Smooth muscle cell of the brain vasculature (primary cell): ENCODE results near the gene GAS7.

ENCODE experiments used
- DNase-seq: peaks from one replicate; pipeline ENCODE4 v3.0.0-alpha.2; 2012; ENCODE audit warnings: low read depth, low spot score

GAS7 gene

DNA sequence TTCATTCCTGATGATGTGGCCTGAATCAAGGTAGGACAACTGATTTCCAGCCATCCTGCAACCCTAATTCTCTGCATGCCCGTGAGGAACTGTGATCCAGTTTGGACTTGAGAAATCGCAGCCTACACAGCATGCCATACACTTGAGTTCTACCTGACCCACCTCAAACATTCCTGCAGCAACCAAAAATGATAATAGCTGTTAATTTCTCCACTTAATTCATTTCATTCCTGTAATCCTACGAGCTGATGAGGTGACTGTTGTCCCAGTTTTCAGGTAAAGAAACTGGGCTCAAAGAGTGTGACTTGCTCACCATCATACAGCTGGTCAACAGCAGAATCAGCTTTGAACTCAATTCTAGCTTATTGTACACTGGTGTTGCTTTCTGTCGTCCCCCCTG is 2.2 kb upstream of the GAS7 start:
- DNase-seq: no peak

DNA sequence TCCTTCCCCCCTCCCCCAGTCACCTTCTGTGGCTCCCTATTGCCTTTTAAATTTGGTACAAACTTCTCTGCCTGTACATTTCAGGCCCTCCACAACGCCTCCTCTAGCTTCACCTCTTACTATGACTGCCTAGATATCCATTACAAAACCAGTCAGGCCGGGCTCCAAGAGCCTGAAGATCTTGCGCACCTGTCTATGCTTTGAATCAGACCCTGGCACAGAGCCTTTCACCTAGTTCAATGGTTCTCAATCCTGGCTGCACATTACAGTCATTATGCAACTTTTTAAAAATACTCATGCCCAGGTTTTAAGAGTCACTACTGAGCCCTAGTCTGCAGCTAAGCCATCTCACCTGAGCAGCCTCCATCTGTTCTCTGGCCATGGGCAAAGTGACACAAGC is 1.6 kb upstream of the GAS7 start:
- DNase-seq: no peak

DNA sequence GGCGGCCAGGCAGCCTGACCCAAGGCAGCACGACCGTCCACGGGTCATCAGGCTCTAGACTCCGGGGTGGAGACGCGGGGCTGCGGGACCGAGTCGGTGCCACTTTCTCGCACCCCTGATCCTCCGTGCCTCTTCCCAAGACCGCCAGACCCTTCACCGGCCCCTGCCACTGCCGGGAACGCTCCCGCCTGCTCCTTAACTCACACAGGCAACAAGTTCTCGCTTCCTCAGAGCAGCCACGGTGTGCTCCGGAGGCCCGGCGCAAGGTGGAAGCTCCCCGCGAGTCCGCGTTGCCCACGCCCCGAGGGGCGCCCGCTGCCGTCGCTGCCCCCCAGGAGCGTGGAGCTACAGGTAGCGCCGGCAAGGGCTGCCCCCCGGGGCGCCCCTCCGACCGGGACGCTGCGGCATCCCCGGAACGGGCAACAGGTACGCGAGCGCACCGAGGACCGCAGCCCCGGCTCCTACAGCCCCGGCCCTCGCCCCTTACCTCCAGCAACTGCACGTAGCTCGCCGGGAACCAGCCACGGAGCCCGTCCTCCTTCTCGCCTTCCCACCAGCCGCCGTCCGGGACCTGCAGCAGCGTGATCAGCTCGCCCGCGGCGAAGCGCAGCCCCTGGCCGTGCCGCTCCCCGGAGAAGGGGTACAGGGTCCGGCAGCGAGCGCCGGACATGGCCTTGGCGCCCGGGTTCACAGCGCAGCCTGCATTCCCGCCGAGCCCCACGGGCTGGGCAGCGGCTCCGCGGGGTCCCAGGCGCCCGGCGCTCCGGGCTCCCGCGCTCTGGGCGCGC is 491 bp downstream of the GAS7 start:
- no peak for DNase-seq

DNA sequence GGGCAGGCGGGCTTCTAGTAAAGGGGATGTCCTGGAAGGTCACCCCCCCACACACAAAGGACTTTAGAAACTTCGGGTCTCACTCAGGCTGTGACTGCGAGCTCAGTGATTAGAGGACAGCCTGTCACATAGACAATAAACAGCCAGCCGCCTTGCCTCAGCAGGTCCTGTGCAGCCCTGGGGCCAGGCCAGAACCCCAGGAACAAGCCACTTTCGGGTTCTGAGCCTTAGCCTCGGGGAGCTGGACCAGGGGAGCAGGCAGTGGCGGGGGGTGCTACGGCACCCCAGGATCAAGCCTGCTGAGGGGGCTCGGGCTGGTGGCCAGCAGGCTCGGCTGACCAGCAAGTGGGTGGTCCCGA is 1.1 kb downstream of the GAS7 start:
- no peak for DNase-seq

- DNase-seq: no peak
Measured at GRCh38 chr17:10196941-10197340, 1.5 kb downstream of the GAS7 start.

GRCh38 chr17:10196384-10196895 is 2.0 kb downstream of the GAS7 start:
- no peak for DNase-seq

DNA sequence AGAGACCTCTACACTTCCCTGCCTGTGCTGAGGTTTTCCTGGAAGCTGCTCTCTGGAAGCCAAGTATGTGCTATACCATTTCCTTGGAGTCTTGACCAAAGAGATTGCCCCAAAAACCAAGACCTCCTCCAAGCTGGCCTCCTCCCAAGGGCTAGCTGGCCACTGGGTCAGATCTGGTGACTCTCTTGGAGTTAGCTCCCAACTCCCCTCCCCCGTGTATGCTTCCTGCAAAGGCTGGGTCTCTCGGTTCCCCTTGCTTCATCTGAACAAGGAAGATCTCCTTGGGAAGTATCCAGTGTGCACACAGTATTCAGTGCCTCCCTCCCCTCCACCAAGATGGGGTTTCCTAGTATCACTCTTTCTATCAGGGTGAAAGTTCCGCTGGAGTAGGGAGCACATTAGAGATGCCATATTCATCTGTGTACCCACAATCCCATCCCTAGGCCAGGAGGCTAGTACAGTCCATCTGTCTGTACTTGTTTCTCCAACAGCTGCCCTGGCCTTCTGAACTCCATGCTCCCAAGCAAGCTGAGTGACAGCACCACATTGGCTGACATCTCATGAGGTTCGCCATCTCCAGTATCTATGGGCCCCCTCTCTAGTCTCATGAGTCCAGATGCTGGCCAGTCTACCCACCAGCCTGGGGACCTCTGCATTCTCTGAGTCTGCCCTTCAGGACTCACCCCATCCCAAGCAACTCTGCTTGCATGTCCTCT is 3.2 kb downstream of the GAS7 start:
- DNase-seq: no peak

- no peak for DNase-seq
Measured at GRCh38 chr17:10193632-10194031, 4.8 kb downstream of the GAS7 start.

- DNase-seq: no peak
Measured at GRCh38 chr17:10192972-10193371, 5.4 kb downstream of the GAS7 start.

DNA sequence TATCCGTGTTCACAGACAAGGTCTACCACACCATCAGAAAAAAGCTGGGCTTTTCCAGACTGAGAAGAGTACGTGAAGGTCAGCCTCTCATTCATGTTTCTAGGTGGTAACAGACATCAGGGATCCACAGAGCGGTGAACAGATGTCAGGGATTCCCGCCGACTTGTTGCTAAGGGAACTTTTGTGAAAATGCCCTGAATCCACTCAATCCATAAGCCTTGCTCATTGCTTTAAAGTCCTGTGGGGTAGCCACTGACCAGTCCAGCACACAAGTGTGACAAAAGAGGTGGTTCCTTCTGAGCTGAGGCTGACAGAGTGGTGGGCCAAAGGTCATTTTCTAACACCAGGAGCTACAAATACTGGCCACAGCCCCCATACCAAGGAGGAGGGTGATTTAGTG is 5.9 kb downstream of the GAS7 start:
- DNase-seq: no peak

DNA sequence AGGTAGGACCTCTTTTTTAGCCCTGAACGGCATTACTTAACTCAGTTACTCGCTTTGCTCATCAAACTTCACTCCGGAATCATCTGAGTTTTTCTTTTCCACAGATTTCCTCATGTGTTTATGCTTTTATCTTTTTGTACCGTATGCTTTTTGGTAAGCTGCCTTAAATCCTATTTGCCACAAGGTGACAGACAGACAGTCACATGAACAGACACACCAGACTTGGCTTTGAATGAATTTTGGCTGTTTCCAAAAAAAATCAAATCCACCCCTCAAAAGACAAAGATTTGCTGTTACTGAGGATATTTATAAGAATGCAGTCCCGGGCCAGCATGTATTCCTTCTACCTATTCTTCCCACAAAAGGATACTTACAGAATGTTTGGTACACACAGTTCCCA is 10.9 kb downstream of the GAS7 start:
- DNase-seq: no peak

GRCh38 chr17:10186771-10187410 is 11.5 kb downstream of the GAS7 start:
- no peak for DNase-seq

GRCh38 chr17:10183931-10184930 is 14.2 kb downstream of the GAS7 start:
- DNase-seq: no peak

- no peak for DNase-seq
Measured at GRCh38 chr17:10182785-10183184, 15.6 kb downstream of the GAS7 start.

GRCh38 chr17:10178506-10178991 is 19.9 kb downstream of the GAS7 start:
- no peak for DNase-seq

- no peak for DNase-seq
Measured at GRCh38 chr17:10177913-10178505, 20.4 kb downstream of the GAS7 start.

DNA sequence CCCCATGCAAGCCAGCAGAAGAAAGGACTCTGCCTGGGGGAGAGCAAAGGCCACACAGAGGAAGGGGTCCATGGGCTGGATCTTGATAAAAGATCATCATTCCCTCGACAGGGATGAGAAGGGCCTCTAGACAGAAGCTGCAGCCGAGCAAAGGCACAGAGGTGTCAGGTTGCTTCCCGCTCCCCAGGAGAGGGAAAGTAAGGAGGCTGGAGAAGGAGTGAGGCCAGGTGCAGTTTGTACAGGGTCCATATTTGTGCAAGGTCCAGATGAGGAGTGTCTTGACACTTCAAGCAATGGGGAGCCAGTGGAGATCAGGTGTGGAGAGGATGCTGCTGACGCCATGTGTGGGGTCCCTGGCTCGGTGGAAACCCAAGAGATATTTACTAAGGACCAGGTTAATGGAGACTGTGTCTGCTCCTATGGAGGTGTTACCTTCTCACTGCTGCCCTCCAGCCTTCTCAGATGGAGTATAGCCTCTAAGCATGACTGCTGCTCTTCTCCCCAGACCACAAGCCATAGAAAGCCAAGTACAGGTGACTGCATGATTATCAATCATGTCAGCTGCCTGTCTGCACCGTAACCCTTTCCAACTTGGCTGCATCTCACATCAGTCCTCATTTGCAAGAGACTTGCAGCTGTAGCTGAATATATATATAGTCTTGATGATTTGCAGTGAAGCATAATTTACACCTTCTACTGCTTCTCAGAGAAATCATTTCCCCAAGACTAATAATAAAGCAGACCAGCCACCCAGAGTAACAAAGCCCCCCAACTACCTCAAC is 21.1 kb downstream of the GAS7 start:
- no peak for DNase-seq

DNA sequence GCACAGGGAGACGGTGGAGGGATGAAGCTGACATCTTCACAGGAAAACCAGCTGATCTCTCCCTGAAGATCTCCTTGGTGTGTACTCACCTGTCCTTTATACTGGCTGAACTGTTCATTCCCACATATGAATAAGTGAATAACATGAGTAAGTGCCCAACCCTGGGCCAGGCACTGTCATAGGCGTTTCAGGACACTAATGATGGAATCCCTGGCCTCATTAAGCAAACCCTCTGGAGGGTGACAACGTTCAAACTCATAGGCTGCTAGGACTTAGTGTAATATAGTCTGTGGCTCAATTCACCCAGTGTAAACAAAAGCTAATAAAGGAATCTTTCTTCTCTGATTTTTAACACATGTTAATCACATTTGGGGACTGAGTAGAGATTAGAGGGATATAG is 24.5 kb downstream of the GAS7 start:
- DNase-seq: no peak

DNA sequence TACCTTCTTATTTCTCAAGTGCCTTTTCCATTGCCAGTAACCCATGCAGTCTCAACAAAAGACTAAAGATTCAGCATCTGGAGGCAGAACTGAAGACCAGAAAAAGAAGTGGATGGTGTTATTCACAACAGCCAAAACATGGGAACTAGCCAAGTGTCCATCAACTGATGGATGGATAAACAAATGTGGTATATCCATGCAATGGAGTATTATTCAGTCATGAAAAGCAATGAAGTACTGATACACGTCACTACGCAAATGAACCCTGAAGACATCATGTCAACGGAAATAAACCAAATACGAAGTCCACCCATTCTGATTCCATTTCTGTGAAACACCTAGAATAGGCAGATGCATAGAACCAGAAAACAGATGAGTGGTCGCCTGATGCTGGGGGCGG is 25.6 kb downstream of the GAS7 start:
- DNase-seq: no peak

GRCh38 chr17:10172241-10172741 is 26.1 kb downstream of the GAS7 start:
- DNase-seq: no peak
